Measurements from ENCODE around the gene PLOD3. TPM values are rescaled to one million over a fixed set of nuclear protein-coding genes. Genes with fewer than 3 reads are reported as not detected.
A peak's percentile ranks its signal among the peaks of the same experiment; 100 is the strongest.

The PLOD3 gene
- total and polyA plus RNA-seq, 3 experiments from 2014 or later, result 23.1 to 45.4 (median 41.3) TPM

- H3K4me1 Mint-ChIP-seq, result peaks cover 4 to 8% (median 5%) of the 10 kb centered on the region in 3 donors
- H3K27ac Mint-ChIP-seq, result no peak overlapping the region
- Histone ChIP-seq H3K9me3 (ENCODE audit: low read length) (no peaks in the 10 kb centered on the region), H3K36me3 (ENCODE audit: insufficient read depth, low read length) (no peaks in the 10 kb centered on the region), H3K27me3 (ENCODE audit: insufficient read depth, low read length, poor library complexity, severe bottlenecking) (peaks cover 8% of the 10 kb centered on the region), H3K27ac (ENCODE audit: low read depth, low read length) (no peak overlapping the region), H3K4me1 (ENCODE audit: insufficient read depth, low read length) (no peaks in the 10 kb centered on the region), H3K4me3 (ENCODE audit: low read length) (no peak overlapping the region)
- H3K9me3 Mint-ChIP-seq, result no peaks in the 10 kb centered on the region
- H3K27me3 Mint-ChIP-seq, result peaks cover 26 to 37% of the 10 kb centered on the region in 2 donors
- H3K4me3 Mint-ChIP-seq, result no peak overlapping the region
- ChIA-PET CTCF (interaction anchor here (1.5 to 2.0 kb wide), 3 partner anchors 15 to 59 kb away, joined by 3 to 6 read pairs (median 3); no protein-coding TSS in a partner anchor), POLR2A (interaction anchor here (0.6 kb wide), 1 partner anchor 42 kb away, joined by 3 read pairs; no protein-coding TSS in a partner anchor)
- no peak for DNase-seq
- H3K36me3 Mint-ChIP-seq, result no peaks in the 10 kb centered on the region
These were observed 32.0 kb downstream of the PLOD3 start for GRCh38 chr7:101185258-101185839.

- H3K36me3 ChIP-seq (ENCODE audit: insufficient read depth, low read length), result no peaks in the 10 kb centered on the region
- H3K27me3 ChIP-seq (ENCODE audit: insufficient read depth, low read length, poor library complexity, severe bottlenecking), result peaks cover 42% of the 10 kb centered on the region
- POLR2A ChIA-PET, result no interaction called here
- no peak for DNase-seq
- Mint-ChIP-seq H3K4me1 (peaks cover 9 to 15% (median 10%) of the 10 kb centered on the region in 3 donors), H3K36me3 (no peaks in the 10 kb centered on the region), H3K4me3 (peak within 1 kb of the TSS in 6 of 7 donors; percentile 16 to 60 (median 52)), H3K9me3 (no peaks in the 10 kb centered on the region), H3K27me3 (peaks cover 62 to 70% of the 10 kb centered on the region in 2 donors), H3K27ac (peak within 1 kb of the TSS in 1 of 8 donors; percentile 2)
- no peaks in the 10 kb centered on the region for H3K4me1 ChIP-seq (ENCODE audit: insufficient read depth, low read length)
- CTCF ChIA-PET, result interaction anchor here (1.3 kb wide), 1 partner anchor 12 kb away, joined by 4 read pairs; no protein-coding TSS in a partner anchor
- no peaks in the 10 kb centered on the region for H3K9me3 ChIP-seq (ENCODE audit: low read length)
- H3K4me3 ChIP-seq (ENCODE audit: low read length), result no peak within 1 kb of the TSS
- no peak within 1 kb of the TSS for H3K27ac ChIP-seq (ENCODE audit: low read depth, low read length)
These were observed 37.1 kb downstream of the PLOD3 start, which contains the start of gene NAT16 for GRCh38 chr7:101180130-101180755. NAT16 (minus strand) TSS chr7:101180293; CDS start chr7:101174807, 5,486 bp downstream.

GRCh38 chr7:101179713-101180112 lies 37.7 kb downstream of the PLOD3 start:
- Histone ChIP-seq H3K27me3 (ENCODE audit: insufficient read depth, low read length, poor library complexity, severe bottlenecking) (peaks cover 46% of the 10 kb centered on the region), H3K36me3 (ENCODE audit: insufficient read depth, low read length) (no peaks in the 10 kb centered on the region), H3K4me3 (ENCODE audit: low read length) (no peak overlapping the region), H3K9me3 (ENCODE audit: low read length) (no peaks in the 10 kb centered on the region), H3K27ac (ENCODE audit: low read depth, low read length) (no peak overlapping the region), H3K4me1 (ENCODE audit: insufficient read depth, low read length) (no peaks in the 10 kb centered on the region)
- Mint-ChIP-seq H3K9me3 (no peaks in the 10 kb centered on the region), H3K27ac (no peak overlapping the region), H3K27me3 (peaks cover 65 to 70% of the 10 kb centered on the region in 2 donors), H3K4me3 (peak overlapping the region in 1 of 7 donors; percentile 7), H3K4me1 (peaks cover 9 to 15% (median 10%) of the 10 kb centered on the region in 3 donors), H3K36me3 (no peaks in the 10 kb centered on the region)
- POLR2A ChIA-PET, result no interaction called here
- CTCF ChIA-PET, result interaction anchor here (1.3 kb wide), 1 partner anchor 13 kb away, joined by 4 read pairs; no protein-coding TSS in a partner anchor
- DNase-seq, result no peak

GRCh38 chr7:101179117-101179516 lies 38.3 kb downstream of the PLOD3 start:
- H3K9me3 Mint-ChIP-seq, result no peaks in the 10 kb centered on the region
- peaks cover 52% of the 10 kb centered on the region for H3K27me3 ChIP-seq (ENCODE audit: insufficient read depth, low read length, poor library complexity, severe bottlenecking)
- H3K4me1 Mint-ChIP-seq, result peaks cover 12 to 20% (median 13%) of the 10 kb centered on the region in 3 donors
- H3K27me3 Mint-ChIP-seq, result peaks cover 64 to 73% of the 10 kb centered on the region in 2 donors
- H3K36me3 Mint-ChIP-seq, result no peaks in the 10 kb centered on the region
- peaks cover 5% of the 10 kb centered on the region for H3K4me1 ChIP-seq (ENCODE audit: insufficient read depth, low read length)
- H3K27ac Mint-ChIP-seq, result no peak overlapping the region
- no peak overlapping the region for H3K27ac ChIP-seq (ENCODE audit: low read depth, low read length)
- H3K9me3 ChIP-seq (ENCODE audit: low read length), result no peaks in the 10 kb centered on the region
- DNase-seq, result no peak
- no peaks in the 10 kb centered on the region for H3K36me3 ChIP-seq (ENCODE audit: insufficient read depth, low read length)
- no peak overlapping the region for H3K4me3 ChIP-seq (ENCODE audit: low read length)
- H3K4me3 Mint-ChIP-seq, result peak overlapping the region in 6 of 7 donors; percentile 16 to 60 (median 50)
- CTCF ChIA-PET, result interaction anchor here (0.8 kb wide), 1 partner anchor 35 kb away, joined by 4 read pairs; no protein-coding TSS in a partner anchor
- POLR2A ChIA-PET, result no interaction called here

- ChIA-PET POLR2A (no interaction called here), CTCF (interaction anchor here (0.8 to 1.0 kb wide), 2 partner anchors 14 to 33 kb away, joined by 3 to 4 read pairs; no protein-coding TSS in a partner anchor)
- no peaks in the 10 kb centered on the region for H3K36me3 Mint-ChIP-seq
- Histone ChIP-seq H3K27me3 (ENCODE audit: insufficient read depth, low read length, poor library complexity, severe bottlenecking) (peaks cover 66% of the 10 kb centered on the region), H3K36me3 (ENCODE audit: insufficient read depth, low read length) (no peaks in the 10 kb centered on the region), H3K27ac (ENCODE audit: low read depth, low read length) (no peak overlapping the region), H3K4me3 (ENCODE audit: low read length) (no peak overlapping the region), H3K4me1 (ENCODE audit: insufficient read depth, low read length) (peaks cover 20% of the 10 kb centered on the region), H3K9me3 (ENCODE audit: low read length) (no peaks in the 10 kb centered on the region)
- DNase-seq, result no peak
- H3K4me3 Mint-ChIP-seq, result no peak overlapping the region
- no peak overlapping the region for H3K27ac Mint-ChIP-seq
- peaks cover 0 to 3% (median 0%) of the 10 kb centered on the region in 5 donors for H3K9me3 Mint-ChIP-seq
- H3K4me1 Mint-ChIP-seq, result peaks cover 16 to 35% (median 20%) of the 10 kb centered on the region in 3 donors
- peaks cover 75 to 83% of the 10 kb centered on the region in 2 donors for H3K27me3 Mint-ChIP-seq
These were observed 39.7 kb downstream of the PLOD3 start for GRCh38 chr7:101177644-101178043.

GRCh38 chr7:101175664-101176063 lies 41.7 kb downstream of the PLOD3 start:
- Mint-ChIP-seq H3K9me3 (peaks cover 0 to 3% (median 0%) of the 10 kb centered on the region in 5 donors), H3K36me3 (no peaks in the 10 kb centered on the region), H3K27me3 (peaks cover 76 to 85% of the 10 kb centered on the region in 2 donors), H3K4me3 (no peak overlapping the region), H3K27ac (peak overlapping the region in 1 of 8 donors; percentile 64), H3K4me1 (peaks cover 24 to 45% (median 31%) of the 10 kb centered on the region in 3 donors)
- Histone ChIP-seq H3K27ac (ENCODE audit: low read depth, low read length) (no peak overlapping the region), H3K4me1 (ENCODE audit: insufficient read depth, low read length) (peaks cover 40% of the 10 kb centered on the region), H3K9me3 (ENCODE audit: low read length) (no peaks in the 10 kb centered on the region), H3K27me3 (ENCODE audit: insufficient read depth, low read length, poor library complexity, severe bottlenecking) (peaks cover 80% of the 10 kb centered on the region), H3K36me3 (ENCODE audit: insufficient read depth, low read length) (no peaks in the 10 kb centered on the region), H3K4me3 (ENCODE audit: low read length) (no peak overlapping the region)
- POLR2A ChIA-PET, result no interaction called here
- CTCF ChIA-PET, result interaction anchor here (0.9 to 2.9 kb wide), 4 partner anchors 11 to 32 kb away, joined by 3 to 14 read pairs (median 6); no protein-coding TSS in a partner anchor
- no peak for DNase-seq

- ChIA-PET POLR2A (interaction anchor here (1.0 kb wide), 1 partner anchor 10 kb away, joined by 5 read pairs; no protein-coding TSS in a partner anchor), CTCF (interaction anchor here (1.0 to 2.9 kb wide), 6 partner anchors 9 to 43 kb away, joined by 3 to 14 read pairs (median 4); partner anchors contain the start of genes PLOD3 and ZNHIT1)
- Histone ChIP-seq H3K9me3 (ENCODE audit: low read length) (no peaks in the 10 kb centered on the region), H3K4me3 (ENCODE audit: low read length) (no peak overlapping the region), H3K27me3 (ENCODE audit: insufficient read depth, low read length, poor library complexity, severe bottlenecking) (peaks cover 90% of the 10 kb centered on the region), H3K4me1 (ENCODE audit: insufficient read depth, low read length) (peaks cover 53% of the 10 kb centered on the region), H3K36me3 (ENCODE audit: insufficient read depth, low read length) (no peaks in the 10 kb centered on the region), H3K27ac (ENCODE audit: low read depth, low read length) (no peak overlapping the region)
- H3K36me3 Mint-ChIP-seq, result no peaks in the 10 kb centered on the region
- H3K9me3 Mint-ChIP-seq, result peaks cover 0 to 3% (median 0%) of the 10 kb centered on the region in 5 donors
- peak overlapping the region; percentile 37 to 86 (median 71) for H3K4me3 Mint-ChIP-seq
- no peak for DNase-seq
- peak overlapping the region in 3 of 8 donors; percentile 24 to 64 (median 42) for H3K27ac Mint-ChIP-seq
- H3K4me1 Mint-ChIP-seq, result peaks cover 34 to 54% (median 37%) of the 10 kb centered on the region in 3 donors
- H3K27me3 Mint-ChIP-seq, result peaks cover 85 to 88% of the 10 kb centered on the region in 2 donors
These were observed 43.0 kb downstream of the PLOD3 start for GRCh38 chr7:101174322-101174854.
